ENCODE measurements around the gene ITPR1.

The ITPR1 gene

GRCh38 chr3:4540267-4540666 is 47.1 kb downstream of the ITPR1 start:
- no peak overlapping the region for H3K27ac ChIP-seq
- TF ChIP-seq, protein P1, sequence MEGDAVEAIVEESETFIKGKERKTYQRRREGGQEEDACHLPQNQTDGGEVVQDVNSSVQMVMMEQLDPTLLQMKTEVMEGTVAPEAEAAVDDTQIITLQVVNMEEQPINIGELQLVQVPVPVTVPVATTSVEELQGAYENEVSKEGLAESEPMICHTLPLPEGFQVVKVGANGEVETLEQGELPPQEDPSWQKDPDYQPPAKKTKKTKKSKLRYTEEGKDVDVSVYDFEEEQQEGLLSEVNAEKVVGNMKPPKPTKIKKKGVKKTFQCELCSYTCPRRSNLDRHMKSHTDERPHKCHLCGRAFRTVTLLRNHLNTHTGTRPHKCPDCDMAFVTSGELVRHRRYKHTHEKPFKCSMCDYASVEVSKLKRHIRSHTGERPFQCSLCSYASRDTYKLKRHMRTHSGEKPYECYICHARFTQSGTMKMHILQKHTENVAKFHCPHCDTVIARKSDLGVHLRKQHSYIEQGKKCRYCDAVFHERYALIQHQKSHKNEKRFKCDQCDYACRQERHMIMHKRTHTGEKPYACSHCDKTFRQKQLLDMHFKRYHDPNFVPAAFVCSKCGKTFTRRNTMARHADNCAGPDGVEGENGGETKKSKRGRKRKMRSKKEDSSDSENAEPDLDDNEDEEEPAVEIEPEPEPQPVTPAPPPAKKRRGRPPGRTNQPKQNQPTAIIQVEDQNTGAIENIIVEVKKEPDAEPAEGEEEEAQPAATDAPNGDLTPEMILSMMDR (conservative IDR thresholded peaks at IDR 0.05; ENCODE audit: low read depth): no peak
- ChIA-PET CTCF (no interaction called here), POLR2A (ENCODE audit: low non-redundant PET) (no interaction called here)
- DNase-seq (ENCODE audit: low spot score): no peak

DNA sequence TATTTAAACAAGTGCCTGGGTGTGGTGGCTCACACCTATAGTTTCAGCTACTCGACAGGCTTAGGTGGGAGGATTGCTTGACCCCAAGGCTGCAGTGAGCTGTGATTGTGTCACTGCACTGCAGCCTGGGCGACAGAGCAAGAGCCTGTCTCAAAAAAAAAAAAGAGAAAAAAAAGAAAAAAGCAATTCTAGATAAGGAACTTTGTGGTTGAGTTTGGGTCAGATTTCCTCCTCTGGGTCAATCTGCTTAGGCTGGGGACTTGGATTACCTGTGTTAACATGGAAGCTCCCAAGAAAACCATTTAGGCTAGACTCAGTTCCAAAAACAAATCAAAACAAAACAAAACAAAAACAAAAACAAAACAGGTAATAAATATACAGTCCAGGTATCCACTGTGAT is 50.0 kb downstream of the ITPR1 start:
- TF ChIP-seq, protein P1 (conservative IDR thresholded peaks at IDR 0.05; ENCODE audit: low read depth): no peak
- CTCF ChIA-PET: no interaction called here
- POLR2A ChIA-PET (ENCODE audit: low non-redundant PET): no interaction called here

DNA sequence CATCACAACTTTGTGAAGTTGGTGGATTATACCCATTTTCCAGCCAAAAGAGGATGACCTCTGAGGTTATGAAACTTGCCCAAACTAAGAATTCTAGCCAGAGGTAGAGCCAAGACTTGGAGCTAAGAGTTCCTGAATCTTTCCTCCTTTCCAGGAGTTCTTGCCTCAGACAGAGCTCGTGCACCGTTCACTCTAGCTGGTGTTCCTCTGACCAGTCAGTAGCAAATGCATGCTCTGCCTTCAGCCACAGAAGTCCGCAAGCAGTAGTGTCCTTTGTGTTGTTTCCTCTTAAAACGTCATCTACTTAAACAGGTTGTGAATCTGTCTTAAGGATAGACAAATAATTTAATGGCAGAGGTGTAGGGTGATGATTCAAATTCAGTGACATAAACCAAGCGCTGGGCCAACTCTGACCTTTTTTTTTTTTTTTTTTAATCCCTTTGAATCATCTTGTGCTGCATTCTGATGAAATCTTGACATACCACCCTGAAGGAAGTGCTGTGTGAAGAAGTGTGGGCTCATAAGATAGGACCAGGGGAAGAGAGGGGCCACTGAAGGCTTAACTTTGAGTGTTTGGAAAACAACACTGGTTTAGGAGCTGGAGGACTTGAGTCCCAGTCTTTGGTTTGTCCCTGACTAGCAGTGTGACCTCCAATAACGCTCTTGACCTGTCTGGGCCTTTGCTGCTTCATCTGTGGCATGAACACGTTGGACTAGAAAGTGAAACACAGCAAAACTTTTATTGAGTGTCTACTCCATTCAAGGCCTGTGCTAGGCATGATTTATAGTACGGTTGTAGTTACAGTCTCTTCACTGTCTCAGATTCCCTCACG is 53.4 kb downstream of the ITPR1 start:
- TF ChIP-seq, protein P1 (conservative IDR thresholded peaks at IDR 0.05; ENCODE audit: low read depth): no peak
- H3K27ac ChIP-seq: no peak overlapping the region
- ChIA-PET POLR2A (ENCODE audit: low non-redundant PET) (interaction anchor here (0.7 kb wide), 1 partner anchor 13 kb away, joined by 6 read pairs; no protein-coding TSS in a partner anchor), CTCF (no interaction called here)
- no peak for DNase-seq (ENCODE audit: low spot score)

More for the DNA sequence above, 50.0 kb downstream of the ITPR1 start:
- no peak overlapping the region for H3K27ac ChIP-seq
- DNase-seq (ENCODE audit: low spot score): no peak

DNA sequence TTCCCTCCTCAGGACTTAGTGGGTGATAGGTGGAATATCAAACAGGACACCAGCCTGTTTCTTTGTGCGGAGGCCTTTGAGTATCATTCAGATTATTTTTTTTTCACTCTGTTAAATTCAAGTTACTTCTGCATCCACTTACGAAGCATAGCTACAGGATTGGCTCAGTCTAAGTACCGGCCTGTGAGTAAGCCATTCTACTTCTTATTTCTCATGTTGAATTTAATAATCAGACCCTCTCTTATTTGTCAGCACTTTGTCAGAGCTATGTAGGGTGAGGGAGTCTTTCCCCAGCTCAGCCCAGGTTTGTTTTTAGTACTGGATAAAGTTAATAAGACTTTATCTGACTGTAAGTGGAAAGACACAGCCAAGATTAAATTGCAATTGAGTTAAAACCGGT is 54.7 kb downstream of the ITPR1 start:
- DNase-seq (ENCODE audit: low spot score): no peak
- ChIA-PET POLR2A (ENCODE audit: low non-redundant PET) (no interaction called here), CTCF (no interaction called here)
- H3K27ac ChIP-seq: no peak overlapping the region
- TF ChIP-seq, protein P1 (conservative IDR thresholded peaks at IDR 0.05; ENCODE audit: low read depth): no peak

DNA sequence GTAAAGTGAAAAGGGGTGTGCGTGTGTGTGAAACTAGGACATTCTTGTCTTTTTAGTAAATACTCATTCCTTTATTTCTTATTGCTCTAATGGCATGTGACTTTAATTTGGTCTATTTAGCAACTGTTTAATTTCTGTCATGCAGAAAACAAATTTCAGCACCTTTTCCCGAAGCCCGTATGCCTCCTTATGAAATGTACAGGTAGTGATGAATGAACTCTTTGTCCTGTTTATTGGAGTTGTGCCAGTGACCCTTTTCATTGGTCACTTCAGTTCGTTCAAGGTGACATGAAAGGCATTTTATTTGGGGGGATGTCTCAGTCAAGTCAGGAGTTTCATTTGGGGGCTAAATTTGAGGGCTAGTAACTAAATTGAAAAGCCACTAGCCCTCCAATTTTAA is 55.2 kb downstream of the ITPR1 start:
- ChIA-PET CTCF (no interaction called here), POLR2A (ENCODE audit: low non-redundant PET) (no interaction called here)
- TF ChIP-seq, protein P1 (conservative IDR thresholded peaks at IDR 0.05; ENCODE audit: low read depth): no peak
- DNase-seq (ENCODE audit: low spot score): no peak
- H3K27ac ChIP-seq: no peak overlapping the region

DNA sequence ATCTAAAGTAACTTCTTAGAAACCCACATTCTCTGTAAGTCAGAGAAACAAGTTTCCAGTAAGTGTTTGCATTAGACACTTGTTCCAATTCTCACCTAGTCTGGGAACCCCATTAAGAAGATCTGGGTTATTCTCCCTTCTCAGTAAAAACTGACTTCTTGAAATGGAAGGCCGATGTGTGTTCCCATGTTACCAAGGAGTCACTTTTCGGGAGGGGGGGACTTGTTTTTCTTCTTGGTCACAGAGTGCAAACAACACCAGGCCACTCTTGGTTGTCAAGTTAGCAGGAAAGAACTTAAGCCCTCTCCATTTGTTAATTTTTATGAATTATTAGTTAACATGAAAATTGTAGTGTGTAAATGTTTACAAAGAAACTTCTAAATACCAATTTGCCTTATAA is 55.6 kb downstream of the ITPR1 start:
- ChIA-PET CTCF (no interaction called here), POLR2A (ENCODE audit: low non-redundant PET) (no interaction called here)
- TF ChIP-seq, protein P1 (conservative IDR thresholded peaks at IDR 0.05; ENCODE audit: low read depth): no peak
- DNase-seq (ENCODE audit: low spot score): no peak
- H3K27ac ChIP-seq: no peak overlapping the region
